Urinary bladder (tissue), 4 donors: ENCODE results near the gene LCN6. TPM values are rescaled to one million over a fixed set of nuclear protein-coding genes. Genes with fewer than 3 reads are reported as not detected.

Experiments used
- DNase-seq: peaks from one replicate; pipeline ENCODE4 v3.0.0-alpha.2; 2015; ENCODE audit errors: extremely low spot score
- H3K27ac ChIP-seq: one replicate; pipeline ENCODE4 v1.5.1; 2013; ENCODE audit warnings: low read depth, mild to moderate bottlenecking, moderate library complexity
- H3K36me3 ChIP-seq: one replicate; pipeline ENCODE4 v1.6.1; 2013; ENCODE audit warnings: mild to moderate bottlenecking, moderate library complexity; ENCODE audit not compliant: insufficient read depth
- H3K4me1 ChIP-seq: one replicate; pipeline ENCODE4 v1.6.1; 2013; ENCODE audit warnings: mild to moderate bottlenecking, moderate library complexity; ENCODE audit not compliant: insufficient read depth
- H3K4me3 ChIP-seq: one replicate; pipeline ENCODE4 v1.5.1; 2013; ENCODE audit warnings: low read depth, low read length
- WGBS: extraction: QIAGEN DNeasy Blood & Tissue Kit; methylation state at CpG from one replicate; pipeline ENCODE4 v1.1.7; 2013; 5-methylcytosine and 5-hydroxymethylcytosine counted together
- polyA plus RNA-seq: library from polyadenylated mRNA; stranded (reverse); fragments of 200-250 nt; gene quantifications from one replicate; pipeline ENCODE4 v1.2.3, GENCODE V29; 2013
- total RNA-seq: library from RNA; depleted of rRNA; stranded (reverse); fragments of >200 nt; gene quantifications from one replicate; pipeline ENCODE4 v1.2.3, GENCODE V29; 2014
- donor health status: healthy with polysubstance abuse.
- donor health status: healthy.

LCN6 gene
- total and polyA plus RNA-seq, 2 donors: 26.6 TPM; not detected in 1

GRCh38 chr9:136725612-136726011, 22.7 kb downstream of the LCN6 start:
- Histone ChIP-seq H3K4me3 (no peak overlapping the region), H3K4me1 (no peaks in the 10 kb centered on the region), H3K36me3 (no peaks in the 10 kb centered on the region), H3K27ac (no peak overlapping the region)
- DNase-seq: no peak
- 65% methylated on average over 10 of the region's 10 CpGs for WGBS

DNA sequence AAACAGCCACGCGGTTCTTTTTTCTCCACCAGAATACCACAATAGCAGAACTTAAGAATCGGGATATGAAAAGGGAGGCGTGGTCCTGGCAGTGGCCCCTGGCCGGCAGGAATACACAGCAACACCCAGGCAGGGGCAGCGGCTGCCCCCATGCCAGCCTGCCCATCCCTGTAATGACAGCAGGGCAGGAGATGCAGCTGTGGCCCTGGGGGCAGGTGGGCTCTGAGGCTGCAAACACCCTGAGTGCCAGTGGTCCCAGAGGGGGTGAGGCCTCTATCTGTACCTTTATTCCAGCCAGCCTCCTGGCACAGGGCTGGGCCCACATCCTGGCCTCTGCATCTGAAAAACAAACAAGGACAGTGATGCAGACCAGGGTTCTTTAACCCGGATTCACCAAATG, 23.6 kb downstream of the LCN6 start:
- no peak overlapping the region for H3K27ac ChIP-seq
- H3K4me1 ChIP-seq: no peaks in the 10 kb centered on the region
- no peak overlapping the region for H3K4me3 ChIP-seq
- H3K36me3 ChIP-seq: no peaks in the 10 kb centered on the region
- no peak for DNase-seq
- 77% methylated on average over 7 of the region's 7 CpGs for WGBS

DNA sequence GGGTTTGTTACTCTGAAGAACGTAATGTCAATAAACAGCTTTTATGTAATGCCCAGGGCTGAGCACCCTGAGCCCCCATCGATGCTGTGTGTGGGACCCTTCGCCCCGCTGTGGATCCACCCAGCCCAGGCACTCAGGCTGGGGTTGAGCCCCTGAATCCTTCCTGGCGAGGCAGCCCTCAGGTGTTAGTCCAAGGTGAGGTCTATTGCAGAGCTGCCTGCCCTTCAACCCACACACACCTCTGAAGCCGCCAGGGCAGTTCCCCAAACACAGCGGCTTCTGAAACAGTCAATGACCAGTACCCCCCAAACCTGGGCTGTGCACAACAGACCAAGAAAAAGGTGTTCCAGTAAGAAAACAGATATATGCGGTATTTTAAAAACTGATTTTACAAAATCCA, 24.3 kb downstream of the LCN6 start:
- Histone ChIP-seq H3K36me3 (no peaks in the 10 kb centered on the region), H3K4me3 (no peak overlapping the region), H3K27ac (no peak overlapping the region), H3K4me1 (no peaks in the 10 kb centered on the region)
- DNase-seq: no peak
- 96% methylated on average over 8 of the region's 8 CpGs for WGBS

GRCh38 chr9:136723362-136723976, 24.9 kb downstream of the LCN6 start:
- Histone ChIP-seq H3K4me3 (no peak overlapping the region), H3K27ac (no peak overlapping the region), H3K36me3 (no peaks in the 10 kb centered on the region), H3K4me1 (no peaks in the 10 kb centered on the region)
- WGBS: 92% methylated on average over 32 of the region's 32 CpGs
- no peak for DNase-seq

DNA sequence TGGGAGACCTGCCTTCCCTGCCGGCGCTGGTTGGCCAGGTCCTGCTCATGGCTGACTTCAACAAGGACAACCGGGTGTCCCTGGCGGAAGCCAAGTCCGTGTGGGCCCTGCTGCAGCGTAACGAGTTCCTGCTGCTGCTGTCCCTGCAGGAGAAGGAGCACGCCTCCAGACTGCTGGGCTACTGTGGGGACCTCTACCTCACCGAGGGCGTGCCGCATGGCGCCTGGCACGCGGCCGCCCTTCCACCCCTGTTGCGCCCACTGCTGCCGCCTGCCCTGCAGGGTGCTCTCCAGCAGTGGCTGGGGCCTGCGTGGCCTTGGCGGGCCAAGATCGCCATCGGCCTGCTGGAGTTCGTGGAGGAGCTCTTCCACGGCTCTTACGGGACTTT, 25.4 kb downstream of the LCN6 start:
- Histone ChIP-seq H3K4me1 (no peaks in the 10 kb centered on the region), H3K27ac (no peak overlapping the region), H3K4me3 (no peak overlapping the region), H3K36me3 (no peaks in the 10 kb centered on the region)
- 88% methylated on average over 24 of the region's 24 CpGs for WGBS
- no peak for DNase-seq

GRCh38 chr9:136722093-136722968, 26.0 kb downstream of the LCN6 start:
- no peak for DNase-seq
- no peak overlapping the region for H3K27ac ChIP-seq
- H3K4me3 ChIP-seq: no peak overlapping the region
- H3K4me1 ChIP-seq: no peaks in the 10 kb centered on the region
- no peaks in the 10 kb centered on the region for H3K36me3 ChIP-seq
- WGBS: 85% methylated on average over 31 of the region's 31 CpGs

DNA sequence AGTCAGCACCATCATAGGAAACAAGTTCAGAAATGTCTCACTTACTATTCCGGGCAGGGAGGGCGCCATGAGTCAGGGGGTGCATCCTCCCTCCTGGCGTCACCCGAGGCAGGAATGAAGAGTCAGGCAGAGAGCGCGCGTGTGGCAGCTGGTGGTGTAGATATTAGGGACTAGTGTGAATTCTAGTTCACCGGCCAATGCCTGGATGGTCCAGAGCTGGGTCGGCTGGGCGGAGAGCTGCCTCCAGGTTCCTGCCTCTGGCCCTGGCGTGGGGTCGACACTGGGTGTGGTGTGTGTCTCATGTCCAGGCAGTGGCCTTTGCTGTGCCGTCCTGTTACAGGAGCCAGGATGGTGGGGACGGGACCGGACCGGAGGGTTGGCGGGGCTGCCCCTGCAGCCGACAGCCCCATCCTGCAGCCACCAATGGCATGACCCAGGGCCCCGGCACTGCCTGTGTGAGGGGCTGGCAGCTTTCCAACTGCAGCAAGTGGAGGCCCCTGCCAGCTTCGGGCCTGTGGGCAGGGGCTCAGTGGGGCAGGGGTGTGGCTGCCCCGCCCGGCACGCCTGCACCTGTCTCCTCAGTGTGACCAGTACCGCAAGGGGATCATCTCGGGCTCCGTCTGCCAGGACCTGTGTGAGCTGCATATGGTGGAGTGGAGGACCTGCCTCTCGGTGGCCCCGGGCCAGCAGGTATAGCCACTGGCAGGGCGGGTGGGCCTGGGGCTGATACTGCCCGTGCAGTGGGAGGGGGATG, 26.8 kb downstream of the LCN6 start:
- Histone ChIP-seq H3K4me1 (no peaks in the 10 kb centered on the region), H3K36me3 (no peaks in the 10 kb centered on the region), H3K27ac (no peak overlapping the region), H3K4me3 (no peak overlapping the region)
- 74% methylated on average over 30 of the region's 30 CpGs for WGBS
- no peak for DNase-seq

- WGBS: 71% methylated on average over 11 of the region's 11 CpGs
- Histone ChIP-seq H3K27ac (no peak overlapping the region), H3K36me3 (no peaks in the 10 kb centered on the region), H3K4me1 (no peaks in the 10 kb centered on the region), H3K4me3 (no peak overlapping the region)
- DNase-seq: no peak
These were observed 27.4 kb downstream of the LCN6 start for GRCh38 chr9:136720898-136721338.

DNA sequence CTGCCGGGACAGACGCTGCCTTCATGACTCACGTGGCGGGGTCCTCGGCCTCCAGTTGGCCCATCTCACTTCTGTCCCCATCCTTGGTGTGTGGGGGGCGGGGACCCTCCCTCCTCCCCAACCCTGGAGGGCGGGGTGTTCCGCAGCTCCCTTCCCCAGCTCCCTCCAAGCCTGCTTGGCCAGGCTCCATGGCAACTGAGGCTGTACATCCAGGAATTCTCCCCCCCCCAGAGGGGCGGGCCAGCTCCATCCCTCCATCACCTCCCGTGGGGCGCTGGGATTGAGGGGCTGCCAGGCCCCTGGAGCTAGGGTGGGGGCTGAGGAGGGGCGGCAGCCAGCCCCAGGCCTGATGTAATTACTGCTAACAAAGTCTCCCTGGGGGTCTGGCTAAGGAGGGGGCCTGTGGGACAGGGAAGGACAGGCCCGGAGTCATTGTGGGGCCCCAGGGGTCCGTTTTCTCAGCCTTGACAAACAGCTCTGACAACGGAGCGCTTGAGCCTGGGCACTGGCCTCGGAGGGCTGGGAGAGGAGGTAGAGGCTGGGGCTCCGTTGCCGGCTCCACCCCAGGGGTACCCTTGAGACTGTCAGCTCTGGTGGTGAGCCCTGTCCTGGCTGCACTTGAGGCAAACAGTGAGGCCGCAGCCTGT, 28.0 kb downstream of the LCN6 start:
- Histone ChIP-seq H3K4me1 (no peaks in the 10 kb centered on the region), H3K4me3 (no peak overlapping the region), H3K27ac (no peak overlapping the region), H3K36me3 (no peaks in the 10 kb centered on the region)
- 27% methylated on average over 20 of the region's 20 CpGs for WGBS
- DNase-seq: no peak

DNA sequence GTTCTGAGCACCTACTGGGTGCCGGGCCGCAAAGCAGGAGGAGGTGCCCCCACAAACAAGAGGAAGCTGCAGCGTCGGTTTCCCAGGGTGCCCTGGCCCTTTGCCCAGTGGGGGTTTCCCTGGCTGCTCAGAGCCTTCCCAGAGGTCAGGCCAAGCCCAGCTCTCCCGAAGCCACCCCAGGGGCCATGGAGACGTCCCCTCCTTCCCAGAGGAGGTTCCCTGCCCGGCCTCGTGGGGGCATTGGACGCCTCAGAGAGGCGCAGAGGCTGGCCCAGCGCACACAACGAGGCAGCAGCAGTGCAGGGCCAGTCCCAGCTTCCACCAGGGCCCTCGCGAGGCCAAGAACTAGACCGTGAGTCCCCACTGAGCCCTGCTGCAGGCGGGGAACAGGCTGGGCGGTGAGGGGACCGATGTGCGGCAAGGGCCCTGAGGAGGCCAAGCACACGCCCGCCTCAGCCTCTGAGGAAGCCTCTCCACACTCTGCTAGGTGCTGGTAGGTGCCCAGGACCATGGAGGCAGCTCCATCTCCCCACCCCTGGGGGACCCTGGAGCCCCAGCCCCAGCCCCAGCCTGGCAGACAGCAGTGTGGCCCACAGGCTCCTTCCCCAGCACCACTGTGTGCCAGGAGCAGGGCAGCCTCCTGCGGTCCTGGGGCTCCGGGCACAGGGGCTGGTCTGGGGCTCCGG, 29.0 kb downstream of the LCN6 start:
- Histone ChIP-seq H3K4me3 (no peak overlapping the region), H3K27ac (no peak overlapping the region), H3K4me1 (no peaks in the 10 kb centered on the region), H3K36me3 (no peaks in the 10 kb centered on the region)
- 68% methylated on average over 24 of the region's 24 CpGs for WGBS
- DNase-seq: no peak

DNA sequence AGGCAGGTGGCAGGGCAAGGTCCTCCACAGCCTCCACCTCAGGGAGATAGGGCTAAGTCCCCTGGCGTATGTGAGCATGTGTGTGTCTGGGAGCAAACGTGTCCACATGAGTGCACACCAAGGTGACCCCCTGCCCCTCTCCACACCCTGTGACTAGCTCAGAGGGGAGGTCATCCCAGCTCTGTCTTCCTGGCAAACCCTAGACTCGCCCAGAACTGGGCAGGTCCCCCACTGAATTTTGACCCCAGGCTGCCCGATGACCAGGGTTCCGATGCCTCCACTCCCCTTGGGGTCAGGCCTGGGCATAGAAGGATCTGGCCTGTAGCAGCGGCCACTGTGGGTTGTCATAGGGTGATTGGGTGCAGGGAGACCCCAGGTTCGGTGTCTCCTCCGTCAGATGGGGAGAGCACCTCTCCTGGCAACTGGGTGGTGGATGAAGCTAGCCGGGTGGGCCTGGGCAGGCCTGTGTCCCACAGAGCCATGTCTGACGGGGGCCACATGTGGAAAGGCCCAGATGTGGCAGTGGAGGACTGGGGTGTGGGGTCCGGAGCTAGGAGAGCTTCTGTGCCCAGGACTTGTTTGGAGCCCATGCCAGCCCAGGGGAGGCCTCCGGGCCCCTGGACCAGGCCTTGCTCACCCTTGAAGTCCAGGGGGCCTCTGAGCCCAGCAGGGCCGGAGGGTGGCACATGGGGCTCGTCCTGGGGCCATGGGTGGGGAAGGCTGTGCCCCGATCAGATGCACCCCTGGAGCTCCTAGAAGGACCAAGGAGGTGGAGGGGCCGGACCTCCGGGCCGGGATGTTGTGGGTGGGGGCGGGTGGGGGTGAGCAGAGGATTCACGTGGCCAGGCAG, 29.8 kb downstream of the LCN6 start:
- Histone ChIP-seq H3K27ac (no peak overlapping the region), H3K4me3 (no peak overlapping the region), H3K4me1 (no peaks in the 10 kb centered on the region), H3K36me3 (no peaks in the 10 kb centered on the region)
- no peak for DNase-seq
- 84% methylated on average over 20 of the region's 20 CpGs for WGBS

GRCh38 chr9:136717399-136717798, 30.9 kb downstream of the LCN6 start:
- DNase-seq: no peak
- H3K4me1 ChIP-seq: no peaks in the 10 kb centered on the region

More at GRCh38 chr9:136717399-136717798, 30.9 kb downstream of the LCN6 start:
- 83% methylated on average over 16 of the region's 16 CpGs for WGBS
- Histone ChIP-seq H3K27ac (no peak overlapping the region), H3K4me3 (no peak overlapping the region), H3K36me3 (no peaks in the 10 kb centered on the region)
